Body of pancreas (tissue), 4 donors: Measurements from ENCODE around the gene PREX1. TPM values are rescaled to one million over a fixed set of nuclear protein-coding genes. Genes with fewer than 3 reads are reported as not detected.

Experiments used
- ATAC-seq: fragments of 150-250 bp; one replicate; pipeline ENCODE4 v1.9.1; 2016
- DNase-seq, 4 donors: peaks; one replicate each; pipeline ENCODE4 v3.0.0-alpha.2; 2019
- H3K27ac ChIP-seq, 4 donors: fragments of 200-600 bp; sonication (generic); 1 replicate in 3 of 4; 2 replicates in 1 of 4; pipeline versions ENCODE4 v1.5.1 to v1.6.1; 2016 to 2019; ENCODE audit warnings: mild to moderate bottlenecking in 1 of 4, mixed read lengths in 1 of 4, moderate library complexity in 1 of 4
- H3K27me3 ChIP-seq, 2 donors: fragments of 200-600 bp; sonication (generic); one replicate each; pipeline ENCODE4 v1.6.0; 2016; ENCODE audit warnings: mild to moderate bottlenecking in 1 of 2
- H3K36me3 ChIP-seq, 2 donors: fragments of 200-600 bp; sonication (generic); replicated peaks in 1 of 2; 2 replicates each; pipeline ENCODE4 v1.5.1; 2016; ENCODE audit warnings: low read depth in 2 of 2; ENCODE audit not compliant: insufficient read depth in 1 of 2
- H3K4me1 ChIP-seq: fragments of 200-600 bp; sonication (generic); one replicate; pipeline ENCODE4 v1.6.0; 2016
- H3K4me3 ChIP-seq, 2 donors: fragments of 200-600 bp; sonication (generic); 1 replicate in 1 of 2; 2 replicates in 1 of 2; pipeline ENCODE4 v1.5.1; 2016 to 2019
- H3K9me3 ChIP-seq, 3 donors: fragments of 200-600 bp; sonication (generic); 1 replicate in 2 of 3; 2 replicates in 1 of 3; pipeline ENCODE4 v1.5.1; 2016
- CTCF ChIP-seq, 7 experiments: fragments of 450-650 bp in 4 of 7; fragments of 200-600 bp in 3 of 7; sonication (generic) in 3 of 7; IDR thresholded peaks; one replicate each; pipeline ENCODE4 v1.5.1; 2016 to 2019; ENCODE audit warnings: antibody characterized with exemption in 7 of 7
- POLR2A ChIP-seq, 3 donors: fragments of 450-650 bp; IDR thresholded peaks; one replicate each; pipeline ENCODE4 v1.6.1; 2016; ENCODE audit warnings: antibody characterized with exemption in 3 of 3, mild to moderate bottlenecking in 2 of 3
- WGBS, 2 donors: methylation state at CpG; one replicate each; pipeline ENCODE4 v1.1.5; 2017; 5-methylcytosine and 5-hydroxymethylcytosine counted together
- intact Hi-C: fragments of 100-400 bp; cut with DNase I; formaldehyde crosslinking; loops from one replicate; pipeline ENCODE4 v1.15.1; 2023
- total RNA-seq, 2 donors: library from RNA; depleted of rRNA; stranded (reverse); fragments of >200 nt; gene quantifications; one replicate each; pipeline ENCODE4 v1.1.0, GENCODE V29; 2016

Gene PREX1
- total RNA-seq, 2 donors from 2014 or later = 9.1 to 14.5 TPM

GRCh38 chr20:48849299-48849698 lies 21.5 kb upstream of the PREX1 start:
- Histone ChIP-seq H3K4me1 (no peaks in the 10 kb centered on the region), H3K9me3 (no peaks in the 10 kb centered on the region), H3K27me3 (no peaks in the 10 kb centered on the region), H3K4me3 (no peak overlapping the region), H3K36me3 (no peaks in the 10 kb centered on the region), H3K27ac (no peak overlapping the region)
- 62 to 72% methylated on average over 2 of the region's 2 CpGs for WGBS, 2 donors
- TF ChIP-seq CTCF (IDR thresholded peaks at IDR 0.05) = no peak
- TF ChIP-seq POLR2A (IDR thresholded peaks at IDR 0.05) = no peak
- intact Hi-C loops = no loop called here
- ATAC-seq = no peak
- DNase-seq = no peak

- 61 to 68% methylated on average over 5 of the region's 5 CpGs for WGBS, 2 donors
- intact Hi-C loops = no loop called here
Measured at GRCh38 chr20:48847498-48848205, 19.9 kb upstream of the PREX1 start.

GRCh38 chr20:48846516-48847492 lies 19.0 kb upstream of the PREX1 start:
- H3K27me3 ChIP-seq = no peaks in the 10 kb centered on the region
- H3K4me3 ChIP-seq = no peak overlapping the region
- 40 to 46% methylated on average over 7 to 12 of the region's 12 CpGs for WGBS, 2 donors
- DNase-seq = no peak
- no peaks in the 10 kb centered on the region for H3K4me1 ChIP-seq
- no peaks in the 10 kb centered on the region for H3K9me3 ChIP-seq
- intact Hi-C loops = no loop called here
- no peak overlapping the region for H3K27ac ChIP-seq
- TF ChIP-seq CTCF (IDR thresholded peaks at IDR 0.05) = no peak
- TF ChIP-seq POLR2A (IDR thresholded peaks at IDR 0.05) = no peak
- no peak for ATAC-seq
- no peaks in the 10 kb centered on the region for H3K36me3 ChIP-seq

More at GRCh38 chr20:48847498-48848205, 19.9 kb upstream of the PREX1 start:
- DNase-seq (no peak), ATAC-seq (no peak)
- no peaks in the 10 kb centered on the region for H3K4me1 ChIP-seq
- no peaks in the 10 kb centered on the region for H3K9me3 ChIP-seq
- no peaks in the 10 kb centered on the region for H3K36me3 ChIP-seq
- no peak overlapping the region for H3K4me3 ChIP-seq
- H3K27me3 ChIP-seq = no peaks in the 10 kb centered on the region
- H3K27ac ChIP-seq = no peak overlapping the region
- TF ChIP-seq CTCF (IDR thresholded peaks at IDR 0.05) (no peak), POLR2A (IDR thresholded peaks at IDR 0.05) (no peak)

GRCh38 chr20:48845721-48846306 lies 18.0 kb upstream of the PREX1 start:
- no peak for TF ChIP-seq CTCF (IDR thresholded peaks at IDR 0.05)
- TF ChIP-seq POLR2A (IDR thresholded peaks at IDR 0.05) = no peak
- Histone ChIP-seq H3K9me3 (no peaks in the 10 kb centered on the region), H3K4me1 (no peaks in the 10 kb centered on the region), H3K27me3 (no peaks in the 10 kb centered on the region), H3K36me3 (no peaks in the 10 kb centered on the region), H3K27ac (no peak overlapping the region), H3K4me3 (no peak overlapping the region)
- WGBS, 2 donors = 71 to 83% methylated on average over 6 to 7 of the region's 7 CpGs
- intact Hi-C loops = no loop called here
- DNase-seq (no peak), ATAC-seq (no peak)
